B cell (primary cell): ENCODE measurements around the gene TMEM53.

Experiments used
- EZH2 ChIP-seq: IDR thresholded peaks from 2 replicates; pipeline ENCODE4 v1.6.1; 2012; ENCODE audit warnings: borderline replicate concordance, low read depth, mild to moderate bottlenecking, moderate library complexity, low read length; ENCODE audit not compliant: insufficient read depth, poor library complexity, severe bottlenecking
- TF ChIP-seq, protein P1 (sequence below): fragments of 200-600 bp; IDR thresholded peaks from one replicate; pipeline ENCODE4 v1.8.0; 2022; ENCODE audit warnings: antibody characterized with exemption, mild to moderate bottlenecking

DNA sequence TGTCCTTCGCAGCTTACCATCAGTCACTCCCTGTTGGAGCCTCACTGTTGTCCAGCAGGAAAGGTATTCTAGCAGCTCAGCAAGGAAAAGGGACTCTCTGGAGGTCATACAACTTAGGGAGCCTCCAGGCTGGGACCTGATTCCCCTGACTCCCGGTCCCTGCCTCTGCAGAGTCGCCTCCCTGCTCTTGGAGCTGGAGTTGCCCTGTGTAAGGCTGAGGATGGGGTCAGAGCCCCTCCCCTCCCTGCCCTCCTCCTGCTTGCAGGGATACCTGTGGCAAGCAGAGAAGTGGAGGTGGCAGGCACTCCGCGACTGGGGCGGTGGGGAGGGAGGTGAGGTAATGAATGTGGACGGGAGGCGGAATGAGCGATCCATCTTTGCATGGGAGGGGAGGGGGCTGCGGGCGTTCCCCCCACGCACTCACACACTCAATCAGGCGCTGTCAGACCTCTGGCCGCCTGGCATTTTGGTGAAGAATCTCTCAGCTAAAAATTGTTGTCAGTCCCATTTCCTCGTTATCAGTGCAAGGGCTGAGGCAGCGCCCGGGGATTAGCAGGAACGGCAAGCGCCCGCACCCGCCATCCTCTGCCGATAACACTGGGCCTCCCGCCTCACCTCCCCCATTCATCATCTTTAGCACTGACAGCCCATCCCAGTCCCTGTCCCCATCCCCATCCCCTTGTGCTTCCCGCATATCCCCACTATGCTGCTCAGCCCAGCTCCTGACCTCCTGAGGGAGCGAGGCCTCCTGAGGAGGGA, 64.3 kb downstream of the TMEM53 start:
- TF ChIP-seq, protein P1, sequence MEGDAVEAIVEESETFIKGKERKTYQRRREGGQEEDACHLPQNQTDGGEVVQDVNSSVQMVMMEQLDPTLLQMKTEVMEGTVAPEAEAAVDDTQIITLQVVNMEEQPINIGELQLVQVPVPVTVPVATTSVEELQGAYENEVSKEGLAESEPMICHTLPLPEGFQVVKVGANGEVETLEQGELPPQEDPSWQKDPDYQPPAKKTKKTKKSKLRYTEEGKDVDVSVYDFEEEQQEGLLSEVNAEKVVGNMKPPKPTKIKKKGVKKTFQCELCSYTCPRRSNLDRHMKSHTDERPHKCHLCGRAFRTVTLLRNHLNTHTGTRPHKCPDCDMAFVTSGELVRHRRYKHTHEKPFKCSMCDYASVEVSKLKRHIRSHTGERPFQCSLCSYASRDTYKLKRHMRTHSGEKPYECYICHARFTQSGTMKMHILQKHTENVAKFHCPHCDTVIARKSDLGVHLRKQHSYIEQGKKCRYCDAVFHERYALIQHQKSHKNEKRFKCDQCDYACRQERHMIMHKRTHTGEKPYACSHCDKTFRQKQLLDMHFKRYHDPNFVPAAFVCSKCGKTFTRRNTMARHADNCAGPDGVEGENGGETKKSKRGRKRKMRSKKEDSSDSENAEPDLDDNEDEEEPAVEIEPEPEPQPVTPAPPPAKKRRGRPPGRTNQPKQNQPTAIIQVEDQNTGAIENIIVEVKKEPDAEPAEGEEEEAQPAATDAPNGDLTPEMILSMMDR, result no peak
- TF ChIP-seq EZH2, result no peak
